Measurements from ENCODE around the gene IRF8.

- TF ChIP-seq CTCF (IDR thresholded peaks at IDR 0.05; ENCODE audit: low read depth, low read length, poor library complexity, severe bottlenecking) (peak; percentile 56), EZH2phosphoT487 (IDR thresholded peaks at IDR 0.05; ENCODE audit: borderline replicate concordance, low read length) (no peak)
Observed at GRCh38 chr16:85897382-85897781, 1.6 kb upstream of the IRF8 start.

Data from DOHH2 (cell line).